GM23338 (cell line): ENCODE data around the gene LRRC27.

Experiments used
- CREB1 ChIP-seq: fragments of 250-450 bp; sonication (Bioruptor Pico); IDR thresholded peaks from 2 replicates; pipeline ENCODE4 v1.5.0; 2020; ENCODE audit warnings: low read depth, mild to moderate bottlenecking, moderate library complexity
- CTCF ChIP-seq, 2 experiments: fragments of 200-600 bp in 1 of 2; sonication (generic) in 1 of 2; conservative IDR thresholded peaks; 2 replicates each; pipeline versions ENCODE4 v1.5.1 to v1.6.1; 2016 to 2017; ENCODE audit warnings: antibody characterized with exemption in 2 of 2, low read depth in 2 of 2, mild to moderate bottlenecking in 2 of 2, moderate library complexity in 1 of 2
- ETS1 ChIP-seq: IDR thresholded peaks from 2 replicates; pipeline ENCODE4 v1.6.1; 2016; ENCODE audit warnings: antibody characterized with exemption
- EZH2 ChIP-seq: fragments of 200-600 bp; sonication (generic); IDR thresholded peaks from one replicate; pipeline ENCODE4 v1.8.0; 2017; ENCODE audit warnings: antibody characterized with exemption, mild to moderate bottlenecking, low read depth; ENCODE audit not compliant: unreplicated experiment
- EZH2phosphoT487 ChIP-seq: fragments of 200-600 bp; sonication (generic); IDR thresholded peaks from one replicate; pipeline ENCODE4 v1.8.1; 2018; ENCODE audit warnings: antibody characterized with exemption; ENCODE audit not compliant: unreplicated experiment
- JUNB ChIP-seq: IDR thresholded peaks from one replicate; pipeline ENCODE4 v1.6.1; 2016; ENCODE audit warnings: antibody characterized with exemption; ENCODE audit not compliant: unreplicated experiment
- POLR2AphosphoS5 ChIP-seq: IDR thresholded peaks from 2 replicates; pipeline ENCODE4 v1.6.1; 2016; ENCODE audit warnings: antibody characterized with exemption, low read depth
- REST ChIP-seq: IDR thresholded peaks from one replicate; pipeline ENCODE4 v1.6.1; 2018; ENCODE audit warnings: antibody characterized with exemption; ENCODE audit not compliant: unreplicated experiment
- STAT1 ChIP-seq: IDR thresholded peaks from one replicate; pipeline ENCODE4 v1.6.1; 2016; ENCODE audit warnings: antibody characterized with exemption; ENCODE audit not compliant: unreplicated experiment
- ZNF114 ChIP-seq: fragments of 250-450 bp; sonication (Bioruptor Pico); IDR thresholded peaks from 2 replicates; pipeline ENCODE4 v1.5.0; 2020; ENCODE audit warnings: mild to moderate bottlenecking, moderate library complexity
- ZNF331 ChIP-seq: fragments of 250-450 bp; sonication (Bioruptor Pico); IDR thresholded peaks from 2 replicates; pipeline ENCODE4 v1.5.0; 2020; ENCODE audit warnings: low read depth, mild to moderate bottlenecking, moderate library complexity
- ZNF462 ChIP-seq: fragments of 250-450 bp; sonication (Bioruptor Pico); IDR thresholded peaks from 2 replicates; pipeline ENCODE4 v1.5.0; 2020; ENCODE audit warnings: mild to moderate bottlenecking, moderate library complexity

- TF ChIP-seq CTCF (conservative IDR thresholded peaks at IDR 0.05; ENCODE audit: low read depth in 2 of 2) (no peak), JUNB (no peak), POLR2AphosphoS5 (no peak), EZH2 (no peak), STAT1 (no peak), EZH2phosphoT487 (no peak), REST (no peak), CREB1 (CRISPR knock-in tag) (no peak), ZNF462 (CRISPR knock-in tag) (no peak), ZNF114 (no peak), ZNF331 (CRISPR knock-in tag) (no peak), ETS1 (no peak)
Measured at GRCh38 chr10:132342553-132342952, 10.6 kb downstream of the LRRC27 start.
